OCI-LY3 (cell line): Measurements from ENCODE around the gene SWAP70.

Experiments used
- EZH2phosphoT487 ChIP-seq: fragments of 200-600 bp; shearing (Covaris generic); IDR thresholded peaks from 2 replicates; pipeline ENCODE4 v1.6.1; 2018; ENCODE audit warnings: antibody characterized with exemption, mixed run types, low read depth
- TF ChIP-seq, protein P1 (sequence below): fragments of 200-600, 300-600 bp; sonication (generic); IDR thresholded peaks from 2 replicates; pipeline ENCODE4 v1.5.1; 2014; ENCODE audit warnings: antibody characterized with exemption, low read length, low read depth

DNA sequence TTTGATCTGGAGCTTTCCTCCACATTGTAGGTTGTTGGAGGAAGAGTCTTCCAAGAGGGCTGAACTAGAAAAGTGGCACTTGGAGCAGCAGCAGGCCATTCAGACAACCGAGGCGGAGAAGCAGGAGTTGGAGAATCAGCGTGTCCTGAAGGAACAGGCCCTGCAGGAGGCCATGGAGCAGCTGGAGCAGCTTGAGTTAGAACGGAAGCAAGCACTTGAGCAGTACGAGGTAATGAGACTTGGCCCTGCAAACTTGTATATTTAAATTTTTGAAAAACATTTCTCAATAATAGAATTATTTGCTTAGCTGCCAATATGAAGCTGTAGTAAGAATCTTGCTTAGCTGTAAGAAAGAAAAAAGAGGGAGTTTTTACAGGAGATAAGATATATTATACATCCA lies 84.0 kb downstream of the SWAP70 start:
- no peak for TF ChIP-seq EZH2phosphoT487
- TF ChIP-seq, protein P1, sequence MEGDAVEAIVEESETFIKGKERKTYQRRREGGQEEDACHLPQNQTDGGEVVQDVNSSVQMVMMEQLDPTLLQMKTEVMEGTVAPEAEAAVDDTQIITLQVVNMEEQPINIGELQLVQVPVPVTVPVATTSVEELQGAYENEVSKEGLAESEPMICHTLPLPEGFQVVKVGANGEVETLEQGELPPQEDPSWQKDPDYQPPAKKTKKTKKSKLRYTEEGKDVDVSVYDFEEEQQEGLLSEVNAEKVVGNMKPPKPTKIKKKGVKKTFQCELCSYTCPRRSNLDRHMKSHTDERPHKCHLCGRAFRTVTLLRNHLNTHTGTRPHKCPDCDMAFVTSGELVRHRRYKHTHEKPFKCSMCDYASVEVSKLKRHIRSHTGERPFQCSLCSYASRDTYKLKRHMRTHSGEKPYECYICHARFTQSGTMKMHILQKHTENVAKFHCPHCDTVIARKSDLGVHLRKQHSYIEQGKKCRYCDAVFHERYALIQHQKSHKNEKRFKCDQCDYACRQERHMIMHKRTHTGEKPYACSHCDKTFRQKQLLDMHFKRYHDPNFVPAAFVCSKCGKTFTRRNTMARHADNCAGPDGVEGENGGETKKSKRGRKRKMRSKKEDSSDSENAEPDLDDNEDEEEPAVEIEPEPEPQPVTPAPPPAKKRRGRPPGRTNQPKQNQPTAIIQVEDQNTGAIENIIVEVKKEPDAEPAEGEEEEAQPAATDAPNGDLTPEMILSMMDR, result no peak
